Hepatocyte (in vitro differentiated cells): ENCODE measurements around the gene UVRAG. TPM values are rescaled to one million over a fixed set of nuclear protein-coding genes. Genes with fewer than 3 reads are reported as not detected.

ENCODE experiments used
- DNase-seq: peaks from one replicate; pipeline ENCODE4 v3.0.0-alpha.2; 2016; ENCODE audit warnings: low spot score
- H2AFZ ChIP-seq: fragments of 200-600 bp; sonication (generic); 2 replicates; pipeline ENCODE4 v1.6.0; 2016; ENCODE audit warnings: antibody characterized with exemption, mild to moderate bottlenecking
- H3K27ac ChIP-seq: fragments of 200-600 bp; sonication (generic); 2 replicates; pipeline ENCODE4 v1.5.1; 2016; ENCODE audit warnings: mild to moderate bottlenecking
- H3K27me3 ChIP-seq: fragments of 200-600 bp; sonication (generic); 2 replicates; pipeline ENCODE4 v1.6.1; 2016
- H3K36me3 ChIP-seq: fragments of 200-600 bp; sonication (generic); replicated peaks from 2 replicates; pipeline ENCODE4 v1.5.1; 2016; ENCODE audit warnings: low read depth; ENCODE audit not compliant: insufficient read depth
- H3K4me1 ChIP-seq: fragments of 200-600 bp; sonication (generic); 2 replicates; pipeline ENCODE4 v1.5.1; 2016; ENCODE audit warnings: mild to moderate bottlenecking, moderate library complexity; ENCODE audit not compliant: insufficient read depth
- H3K4me2 ChIP-seq: fragments of 200-600 bp; sonication (generic); 2 replicates; pipeline ENCODE4 v1.6.0; 2016
- H3K4me3 ChIP-seq: fragments of 200-600 bp; sonication (generic); 2 replicates; pipeline ENCODE4 v1.5.1; 2016; ENCODE audit warnings: mild to moderate bottlenecking
- H3K79me2 ChIP-seq: fragments of 200-600 bp; sonication (generic); 2 replicates; pipeline ENCODE4 v1.6.0; 2017; ENCODE audit warnings: mild to moderate bottlenecking
- H3K9me2 ChIP-seq: fragments of 200-600 bp; sonication (generic); replicated peaks from 2 replicates; pipeline ENCODE4 v1.6.0; 2017; ENCODE audit warnings: mild to moderate bottlenecking; ENCODE audit not compliant: insufficient read depth
- H3K9me3 ChIP-seq: fragments of 200-600 bp; sonication (generic); 2 replicates; pipeline ENCODE4 v1.5.1; 2016; ENCODE audit warnings: low read depth, mild to moderate bottlenecking
- H4K20me1 ChIP-seq: fragments of 200-600 bp; sonication (generic); 2 replicates; pipeline ENCODE4 v1.6.0; 2016; ENCODE audit warnings: mild to moderate bottlenecking; ENCODE audit not compliant: insufficient read depth, poor library complexity, severe bottlenecking
- EZH2 ChIP-seq: fragments of 200-600 bp; sonication (generic); IDR thresholded peaks from 2 replicates; pipeline ENCODE4 v1.6.1; 2016; ENCODE audit warnings: antibody characterized with exemption, mild to moderate bottlenecking, borderline replicate concordance
- EZH2phosphoT487 ChIP-seq: fragments of 200-600 bp; sonication (generic); IDR thresholded peaks from one replicate; pipeline ENCODE4 v1.6.1; 2018; ENCODE audit warnings: antibody characterized with exemption, mild to moderate bottlenecking, low read depth, moderate library complexity; ENCODE audit not compliant: unreplicated experiment, severe bottlenecking
- WGBS: methylation state at CpG from one replicate; pipeline ENCODE4 v1.1.6; 2016; ENCODE audit warnings: low lambda C conversion rate; ENCODE audit errors: missing lambda C conversion rate; 5-methylcytosine and 5-hydroxymethylcytosine counted together
- polyA plus RNA-seq: library from polyadenylated mRNA; unstranded; fragments of >200 nt; fragmentation: Nextera tagmentation; extraction: Ambion mirVana; gene quantifications from 2 replicates; pipeline ENCODE4 v1.2.1, GENCODE V29; 2016
- total RNA-seq: library from RNA; depleted of rRNA; stranded (reverse); fragments of >200 nt; gene quantifications from 2 replicates; pipeline ENCODE4 v1.2.3, GENCODE V29; 2014
- TF ChIP-seq, protein P1 (sequence below): fragments of 200-600 bp; sonication (generic); IDR thresholded peaks from 2 replicates; pipeline ENCODE4 v1.5.1; 2016; ENCODE audit warnings: antibody characterized with exemption, mild to moderate bottlenecking; ENCODE audit not compliant: poor library complexity

Gene UVRAG
- total and polyA plus RNA-seq, 2 experiments from 2014 or later = 15.3 to 36.5 TPM

- TF ChIP-seq EZH2phosphoT487 = no peak
- TF ChIP-seq, protein P1, sequence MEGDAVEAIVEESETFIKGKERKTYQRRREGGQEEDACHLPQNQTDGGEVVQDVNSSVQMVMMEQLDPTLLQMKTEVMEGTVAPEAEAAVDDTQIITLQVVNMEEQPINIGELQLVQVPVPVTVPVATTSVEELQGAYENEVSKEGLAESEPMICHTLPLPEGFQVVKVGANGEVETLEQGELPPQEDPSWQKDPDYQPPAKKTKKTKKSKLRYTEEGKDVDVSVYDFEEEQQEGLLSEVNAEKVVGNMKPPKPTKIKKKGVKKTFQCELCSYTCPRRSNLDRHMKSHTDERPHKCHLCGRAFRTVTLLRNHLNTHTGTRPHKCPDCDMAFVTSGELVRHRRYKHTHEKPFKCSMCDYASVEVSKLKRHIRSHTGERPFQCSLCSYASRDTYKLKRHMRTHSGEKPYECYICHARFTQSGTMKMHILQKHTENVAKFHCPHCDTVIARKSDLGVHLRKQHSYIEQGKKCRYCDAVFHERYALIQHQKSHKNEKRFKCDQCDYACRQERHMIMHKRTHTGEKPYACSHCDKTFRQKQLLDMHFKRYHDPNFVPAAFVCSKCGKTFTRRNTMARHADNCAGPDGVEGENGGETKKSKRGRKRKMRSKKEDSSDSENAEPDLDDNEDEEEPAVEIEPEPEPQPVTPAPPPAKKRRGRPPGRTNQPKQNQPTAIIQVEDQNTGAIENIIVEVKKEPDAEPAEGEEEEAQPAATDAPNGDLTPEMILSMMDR = no peak
- TF ChIP-seq EZH2 = no peak
- no peaks in the 10 kb centered on the region for H4K20me1 ChIP-seq
- H3K4me1 ChIP-seq = no peaks in the 10 kb centered on the region
- no peaks in the 10 kb centered on the region for H3K27me3 ChIP-seq
- H3K9me3 ChIP-seq = no peaks in the 10 kb centered on the region
- H3K27ac ChIP-seq = no peak overlapping the region
- no peaks in the 10 kb centered on the region for H3K9me2 ChIP-seq
- 75% methylated on average over 2 of the region's 2 CpGs for WGBS
- H3K79me2 ChIP-seq = peaks cover 5% of the 10 kb centered on the region
- H3K36me3 ChIP-seq = no peaks in the 10 kb centered on the region
- no peak overlapping the region for H2AFZ ChIP-seq
- DNase-seq = no peak
- H3K4me2 ChIP-seq = no peak overlapping the region
- H3K4me3 ChIP-seq = no peak overlapping the region
These were observed 84.8 kb downstream of the UVRAG start for GRCh38 chr11:75899806-75900205.

- Histone ChIP-seq H3K27me3 (no peaks in the 10 kb centered on the region), H4K20me1 (no peaks in the 10 kb centered on the region), H3K36me3 (no peaks in the 10 kb centered on the region), H3K4me3 (no peak overlapping the region), H3K4me1 (no peaks in the 10 kb centered on the region), H3K27ac (no peak overlapping the region), H3K9me3 (no peaks in the 10 kb centered on the region), H2AFZ (no peak overlapping the region), H3K9me2 (peaks cover 3% of the 10 kb centered on the region), H3K4me2 (no peak overlapping the region), H3K79me2 (peaks cover 13% of the 10 kb centered on the region)
- no peak for TF ChIP-seq EZH2phosphoT487
- TF ChIP-seq, protein P1 = no peak
- TF ChIP-seq EZH2 = no peak
- no peak for DNase-seq
- WGBS = 78% methylated on average over 3 of the region's 3 CpGs
These were observed 85.8 kb downstream of the UVRAG start for GRCh38 chr11:75900848-75901247.

GRCh38 chr11:75902631-75903030 is 87.6 kb downstream of the UVRAG start:
- H3K9me3 ChIP-seq = no peaks in the 10 kb centered on the region
- DNase-seq = no peak
- WGBS = 86% methylated on average over 2 of the region's 2 CpGs
- H3K4me1 ChIP-seq = no peaks in the 10 kb centered on the region
- no peak overlapping the region for H3K27ac ChIP-seq
- no peaks in the 10 kb centered on the region for H4K20me1 ChIP-seq
- H3K9me2 ChIP-seq = peaks cover 6% of the 10 kb centered on the region
- H3K27me3 ChIP-seq = no peaks in the 10 kb centered on the region
- TF ChIP-seq, protein P1 = no peak
- TF ChIP-seq EZH2phosphoT487 (no peak), EZH2 (no peak)
- no peak overlapping the region for H3K4me3 ChIP-seq
- peaks cover 26% of the 10 kb centered on the region for H3K79me2 ChIP-seq
- H2AFZ ChIP-seq = no peak overlapping the region
- H3K36me3 ChIP-seq = no peaks in the 10 kb centered on the region
- no peak overlapping the region for H3K4me2 ChIP-seq

GRCh38 chr11:75903276-75903675 is 88.3 kb downstream of the UVRAG start:
- H3K36me3 ChIP-seq = no peaks in the 10 kb centered on the region
- H4K20me1 ChIP-seq = no peaks in the 10 kb centered on the region
- H2AFZ ChIP-seq = no peak overlapping the region
- peaks cover 33% of the 10 kb centered on the region for H3K79me2 ChIP-seq
- no peak overlapping the region for H3K27ac ChIP-seq
- TF ChIP-seq, protein P1 = no peak
- TF ChIP-seq EZH2phosphoT487 (no peak), EZH2 (no peak)
- no peak overlapping the region for H3K4me3 ChIP-seq
- no peak overlapping the region for H3K4me2 ChIP-seq
- H3K9me3 ChIP-seq = no peaks in the 10 kb centered on the region
- peaks cover 6% of the 10 kb centered on the region for H3K9me2 ChIP-seq
- no peak for DNase-seq
- no peaks in the 10 kb centered on the region for H3K27me3 ChIP-seq
- H3K4me1 ChIP-seq = no peaks in the 10 kb centered on the region
- WGBS = 83% methylated on average over 2 of the region's 2 CpGs
